ENCODE measurements around the gene C5AR1.

The C5AR1 gene

GRCh38 chr19:47306303-47306702 is 3.4 kb upstream of the C5AR1 start:
- Histone ChIP-seq H3K9ac (ENCODE audit: low read length) (no peak overlapping the region), H3K79me1 (ENCODE audit: low read length) (no peaks in the 10 kb centered on the region), H3K14ac (ENCODE audit: low read length) (no peak overlapping the region), H3K27me3 (ENCODE audit: insufficient read depth, low read length) (no peaks in the 10 kb centered on the region), H3K18ac (ENCODE audit: low read length) (no peak overlapping the region), H3K4me3 (ENCODE audit: low read depth, low read length) (no peak overlapping the region), H2BK5ac (ENCODE audit: low read depth, low read length, poor library complexity) (no peak overlapping the region), H2AFZ (ENCODE audit: insufficient read depth, low read length, poor library complexity) (no peak overlapping the region), H4K91ac (ENCODE audit: low read depth, low read length) (no peak overlapping the region), H3K23ac (ENCODE audit: low read length) (no peak overlapping the region), H4K8ac (ENCODE audit: low read depth, low read length) (no peak overlapping the region), H3K27ac (ENCODE audit: low read depth, low read length) (no peak overlapping the region), H3K4ac (ENCODE audit: low read depth, low read length) (no peak overlapping the region), H2BK12ac (ENCODE audit: low read length) (no peak overlapping the region), H3K9me3 (ENCODE audit: insufficient read depth, low read depth, low read length) (no peaks in the 10 kb centered on the region), H3K79me2 (ENCODE audit: control insufficient read depth, insufficient read depth, low read length, poor library complexity) (no peaks in the 10 kb centered on the region), H2AK5ac (ENCODE audit: low read length) (no peak overlapping the region), H3K4me1 (ENCODE audit: control insufficient read depth in 1 of 2, insufficient read depth in 2 of 2, low read length in 2 of 2) (peaks cover 0 to 2% of the 10 kb centered on the region in 2 experiments), H2BK120ac (ENCODE audit: insufficient read depth, low read length, poor library complexity) (no peak overlapping the region), H3K36me3 (ENCODE audit: control insufficient read depth in 1 of 2, insufficient read depth in 2 of 2, low read length in 2 of 2) (no peaks in the 10 kb centered on the region), H3K4me2 (ENCODE audit: low read length) (no peak overlapping the region), H4K12ac (ENCODE audit: low read depth, low read length) (no peak overlapping the region)
- DNase-seq, result no peak
- WGBS (ENCODE audit: extremely low coverage, insufficient coverage, insufficient read length), result no CpG with 5 or more reads among the region's 3 CpGs

- Histone ChIP-seq H4K12ac (ENCODE audit: low read depth, low read length) (no peak overlapping the region), H3K9me3 (ENCODE audit: insufficient read depth, low read depth, low read length) (no peaks in the 10 kb centered on the region), H3K23ac (ENCODE audit: low read length) (no peak overlapping the region), H4K8ac (ENCODE audit: low read depth, low read length) (no peak overlapping the region), H3K18ac (ENCODE audit: low read length) (no peak overlapping the region), H3K14ac (ENCODE audit: low read length) (no peak overlapping the region), H3K4me2 (ENCODE audit: low read length) (no peak overlapping the region), H3K79me1 (ENCODE audit: low read length) (no peaks in the 10 kb centered on the region), H3K9ac (ENCODE audit: low read length) (no peak overlapping the region), H3K27me3 (ENCODE audit: insufficient read depth, low read length) (no peaks in the 10 kb centered on the region), H3K36me3 (ENCODE audit: control insufficient read depth in 1 of 2, insufficient read depth in 2 of 2, low read length in 2 of 2) (no peaks in the 10 kb centered on the region), H2BK5ac (ENCODE audit: low read depth, low read length, poor library complexity) (no peak overlapping the region), H2BK120ac (ENCODE audit: insufficient read depth, low read length, poor library complexity) (no peak overlapping the region), H3K4me1 (ENCODE audit: control insufficient read depth in 1 of 2, insufficient read depth in 2 of 2, low read length in 2 of 2) (peaks cover 0 to 2% of the 10 kb centered on the region in 2 experiments), H2AK5ac (ENCODE audit: low read length) (no peak overlapping the region), H3K79me2 (ENCODE audit: control insufficient read depth, insufficient read depth, low read length, poor library complexity) (no peaks in the 10 kb centered on the region), H3K4me3 (ENCODE audit: low read depth, low read length) (no peak overlapping the region), H3K4ac (ENCODE audit: low read depth, low read length) (no peak overlapping the region), H3K27ac (ENCODE audit: low read depth, low read length) (no peak overlapping the region), H2BK12ac (ENCODE audit: low read length) (no peak overlapping the region), H2AFZ (ENCODE audit: insufficient read depth, low read length, poor library complexity) (no peak overlapping the region), H4K91ac (ENCODE audit: low read depth, low read length) (no peak overlapping the region)
- WGBS (ENCODE audit: extremely low coverage, insufficient coverage, insufficient read length), result no CpG with 5 or more reads among the region's 8 CpGs
- no peak for DNase-seq
Observed at GRCh38 chr19:47309038-47309437, 623 bp upstream of the C5AR1 start.

- no peak overlapping the region for H3K9ac ChIP-seq (ENCODE audit: low read length)
- no peak overlapping the region for H2BK5ac ChIP-seq (ENCODE audit: low read depth, low read length, poor library complexity)
- no peaks in the 10 kb centered on the region for H3K36me3 ChIP-seq (ENCODE audit: control insufficient read depth in 1 of 2, insufficient read depth in 2 of 2, low read length in 2 of 2)
- H3K27me3 ChIP-seq (ENCODE audit: insufficient read depth, low read length), result no peaks in the 10 kb centered on the region
- H2AK5ac ChIP-seq (ENCODE audit: low read length), result no peak overlapping the region
- H3K27ac ChIP-seq (ENCODE audit: low read depth, low read length), result no peak overlapping the region
- no peaks in the 10 kb centered on the region for H3K79me1 ChIP-seq (ENCODE audit: low read length)
- no peak overlapping the region for H2BK12ac ChIP-seq (ENCODE audit: low read length)
- H3K23ac ChIP-seq (ENCODE audit: low read length), result no peak overlapping the region
- no peak overlapping the region for H4K8ac ChIP-seq (ENCODE audit: low read depth, low read length)
- H3K14ac ChIP-seq (ENCODE audit: low read length), result no peak overlapping the region
- H2BK120ac ChIP-seq (ENCODE audit: insufficient read depth, low read length, poor library complexity), result no peak overlapping the region
- no peak overlapping the region for H4K12ac ChIP-seq (ENCODE audit: low read depth, low read length)
- no peaks in the 10 kb centered on the region for H3K9me3 ChIP-seq (ENCODE audit: insufficient read depth, low read depth, low read length)
- no peak overlapping the region for H3K4me3 ChIP-seq (ENCODE audit: low read depth, low read length)
- H4K91ac ChIP-seq (ENCODE audit: low read depth, low read length), result no peak overlapping the region
- WGBS (ENCODE audit: extremely low coverage, insufficient coverage, insufficient read length), result no CpG with 5 or more reads among the region's 2 CpGs
- DNase-seq, result peak in 1 of 2 donors; percentile 82
- H2AFZ ChIP-seq (ENCODE audit: insufficient read depth, low read length, poor library complexity), result no peak overlapping the region
- no peak overlapping the region for H3K18ac ChIP-seq (ENCODE audit: low read length)
- H3K4me2 ChIP-seq (ENCODE audit: low read length), result no peak overlapping the region
- no peak overlapping the region for H3K4ac ChIP-seq (ENCODE audit: low read depth, low read length)
- H3K79me2 ChIP-seq (ENCODE audit: control insufficient read depth, insufficient read depth, low read length, poor library complexity), result no peaks in the 10 kb centered on the region
- peaks cover 0 to 2% of the 10 kb centered on the region in 2 experiments for H3K4me1 ChIP-seq (ENCODE audit: control insufficient read depth in 1 of 2, insufficient read depth in 2 of 2, low read length in 2 of 2)
Observed at GRCh38 chr19:47310323-47310722, 662 bp downstream of the C5AR1 start.

GRCh38 chr19:47310819-47311218 is 1.2 kb downstream of the C5AR1 start:
- no peaks in the 10 kb centered on the region for H3K79me1 ChIP-seq (ENCODE audit: low read length)
- H3K23ac ChIP-seq (ENCODE audit: low read length), result no peak overlapping the region
- H3K4me3 ChIP-seq (ENCODE audit: low read depth, low read length), result no peak overlapping the region
- no peak overlapping the region for H4K12ac ChIP-seq (ENCODE audit: low read depth, low read length)
- H2BK5ac ChIP-seq (ENCODE audit: low read depth, low read length, poor library complexity), result no peak overlapping the region
- peak; percentile 96 to 99 for DNase-seq
- H4K91ac ChIP-seq (ENCODE audit: low read depth, low read length), result no peak overlapping the region
- no peak overlapping the region for H2AK5ac ChIP-seq (ENCODE audit: low read length)
- H3K4me2 ChIP-seq (ENCODE audit: low read length), result no peak overlapping the region
- no peak overlapping the region for H3K4ac ChIP-seq (ENCODE audit: low read depth, low read length)
- no peak overlapping the region for H3K18ac ChIP-seq (ENCODE audit: low read length)
- H3K14ac ChIP-seq (ENCODE audit: low read length), result no peak overlapping the region
- H2AFZ ChIP-seq (ENCODE audit: insufficient read depth, low read length, poor library complexity), result no peak overlapping the region
- no peak overlapping the region for H3K27ac ChIP-seq (ENCODE audit: low read depth, low read length)
- no peak overlapping the region for H4K8ac ChIP-seq (ENCODE audit: low read depth, low read length)
- no peaks in the 10 kb centered on the region for H3K36me3 ChIP-seq (ENCODE audit: control insufficient read depth in 1 of 2, insufficient read depth in 2 of 2, low read length in 2 of 2)
- H3K9ac ChIP-seq (ENCODE audit: low read length), result no peak overlapping the region
- no peaks in the 10 kb centered on the region for H3K4me1 ChIP-seq (ENCODE audit: control insufficient read depth in 1 of 2, insufficient read depth in 2 of 2, low read length in 2 of 2)
- H2BK120ac ChIP-seq (ENCODE audit: insufficient read depth, low read length, poor library complexity), result no peak overlapping the region
- H3K27me3 ChIP-seq (ENCODE audit: insufficient read depth, low read length), result no peaks in the 10 kb centered on the region
- no CpG with 5 or more reads among the region's 5 CpGs for WGBS (ENCODE audit: extremely low coverage, insufficient coverage, insufficient read length)
- no peaks in the 10 kb centered on the region for H3K9me3 ChIP-seq (ENCODE audit: insufficient read depth, low read depth, low read length)
- no peak overlapping the region for H2BK12ac ChIP-seq (ENCODE audit: low read length)
- H3K79me2 ChIP-seq (ENCODE audit: control insufficient read depth, insufficient read depth, low read length, poor library complexity), result no peaks in the 10 kb centered on the region
